Peyer's patch (tissue), 4 donors: ENCODE data around the gene CCDC71L. TPM values are rescaled to one million over a fixed set of nuclear protein-coding genes. Genes with fewer than 3 reads are reported as not detected.
A peak's percentile ranks its signal among the peaks of the same experiment; 100 is the strongest.

Experiments
- DNase-seq, 3 donors: peaks; one replicate each; pipeline ENCODE4 v3.0.0-alpha.2; 2017 to 2019
- H3K27ac ChIP-seq, 4 donors: fragments of 200-600 bp; sonication (generic); one replicate each; pipeline ENCODE4 v1.5.1; 2016 to 2019
- H3K27me3 ChIP-seq, 2 donors: fragments of 200-600 bp; sonication (generic); one replicate each; pipeline ENCODE4 v1.5.1; 2019
- H3K36me3 ChIP-seq, 3 donors: fragments of 200-600 bp; sonication (generic); one replicate each; pipeline ENCODE4 v1.5.1; 2016 to 2019
- H3K4me1 ChIP-seq, 4 donors: fragments of 200-600 bp; sonication (generic); one replicate each; pipeline ENCODE4 v1.5.1; 2016 to 2019
- H3K4me3 ChIP-seq, 4 donors: fragments of 200-600 bp; sonication (generic); 1 replicate in 3 of 4; 2 replicates in 1 of 4; pipeline ENCODE4 v1.5.1; 2016 to 2019; ENCODE audit warnings: mild to moderate bottlenecking in 1 of 4
- H3K9me3 ChIP-seq, 4 donors: fragments of 200-600 bp; sonication (generic); one replicate each; pipeline ENCODE4 v1.5.1; 2016 to 2019; ENCODE audit warnings: mild to moderate bottlenecking in 1 of 4
- POLR2A ChIP-seq, 2 donors: fragments of 450-650 bp; IDR thresholded peaks; one replicate each; pipeline ENCODE4 v1.5.1; 2017; ENCODE audit warnings: antibody characterized with exemption in 2 of 2, mild to moderate bottlenecking in 2 of 2, moderate library complexity in 2 of 2
- total RNA-seq, 4 donors: library from RNA; depleted of rRNA; stranded (reverse); fragments of >200 nt; gene quantifications; one replicate each; pipeline ENCODE4 v1.1.0, GENCODE V29; 2016
- TF ChIP-seq, protein P1 (sequence below), 6 experiments: fragments of 450-650 bp in 4 of 6; fragments of 200-600 bp in 2 of 6; sonication (generic) in 1 of 6; IDR thresholded peaks; one replicate each; pipeline ENCODE4 v1.5.1; 2017 to 2019; ENCODE audit warnings: antibody characterized with exemption in 6 of 6, mild to moderate bottlenecking in 3 of 6, moderate library complexity in 1 of 6

CCDC71L gene
- total RNA-seq, 4 donors from 2014 or later, result 20.3 to 33.8 (median 23.8) TPM

DNA sequence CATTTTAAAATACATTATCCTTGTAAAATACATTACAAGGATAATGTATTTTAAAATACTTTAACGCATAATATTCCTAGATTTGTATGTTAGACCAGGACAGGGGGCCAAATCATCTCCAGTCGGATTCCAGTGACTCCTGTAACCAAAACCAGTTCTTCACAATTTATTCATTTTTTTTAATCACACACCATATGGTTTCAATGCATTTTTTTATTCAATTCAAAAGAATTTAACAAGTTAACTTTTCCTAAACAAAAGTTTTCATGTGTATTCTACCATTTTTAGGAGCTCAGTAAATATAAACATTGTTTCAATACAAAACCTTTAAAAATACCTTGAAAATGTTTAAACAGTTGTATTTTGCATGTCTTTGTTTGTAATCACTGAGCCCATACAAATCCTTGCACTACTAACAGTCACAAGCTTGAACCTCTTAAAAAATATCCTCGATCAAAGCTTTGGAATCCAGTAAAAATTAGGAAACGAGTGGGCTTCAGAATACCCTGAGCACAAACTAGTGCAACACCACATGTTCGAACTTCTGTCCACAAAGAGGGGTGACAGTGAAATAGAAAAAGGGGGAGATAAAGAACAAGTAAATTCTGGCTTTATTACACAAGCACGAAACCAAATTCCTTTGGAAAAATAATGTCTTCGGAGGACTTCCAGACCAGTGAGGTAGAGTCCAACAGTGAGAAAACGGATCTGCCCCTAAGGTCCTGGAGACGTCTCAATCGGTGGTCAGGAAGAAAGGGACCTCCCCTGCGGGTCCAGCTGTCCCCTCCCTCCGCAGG, 1.6 kb downstream of the CCDC71L start:
- no peak for DNase-seq
- Histone ChIP-seq H3K4me1 (peaks cover 0 to 25% (median 1%) of the 10 kb centered on the region in 4 donors), H3K27me3 (no peaks in the 10 kb centered on the region), H3K36me3 (no peaks in the 10 kb centered on the region), H3K4me3 (peak overlapping the region; percentile 66 to 94 (median 85)), H3K9me3 (no peaks in the 10 kb centered on the region), H3K27ac (peak overlapping the region; percentile 91 to 97 (median 92))
- TF ChIP-seq POLR2A (IDR thresholded peaks at IDR 0.05), result no peak
- TF ChIP-seq, protein P1, sequence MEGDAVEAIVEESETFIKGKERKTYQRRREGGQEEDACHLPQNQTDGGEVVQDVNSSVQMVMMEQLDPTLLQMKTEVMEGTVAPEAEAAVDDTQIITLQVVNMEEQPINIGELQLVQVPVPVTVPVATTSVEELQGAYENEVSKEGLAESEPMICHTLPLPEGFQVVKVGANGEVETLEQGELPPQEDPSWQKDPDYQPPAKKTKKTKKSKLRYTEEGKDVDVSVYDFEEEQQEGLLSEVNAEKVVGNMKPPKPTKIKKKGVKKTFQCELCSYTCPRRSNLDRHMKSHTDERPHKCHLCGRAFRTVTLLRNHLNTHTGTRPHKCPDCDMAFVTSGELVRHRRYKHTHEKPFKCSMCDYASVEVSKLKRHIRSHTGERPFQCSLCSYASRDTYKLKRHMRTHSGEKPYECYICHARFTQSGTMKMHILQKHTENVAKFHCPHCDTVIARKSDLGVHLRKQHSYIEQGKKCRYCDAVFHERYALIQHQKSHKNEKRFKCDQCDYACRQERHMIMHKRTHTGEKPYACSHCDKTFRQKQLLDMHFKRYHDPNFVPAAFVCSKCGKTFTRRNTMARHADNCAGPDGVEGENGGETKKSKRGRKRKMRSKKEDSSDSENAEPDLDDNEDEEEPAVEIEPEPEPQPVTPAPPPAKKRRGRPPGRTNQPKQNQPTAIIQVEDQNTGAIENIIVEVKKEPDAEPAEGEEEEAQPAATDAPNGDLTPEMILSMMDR (IDR thresholded peaks at IDR 0.05), result no peak

DNA sequence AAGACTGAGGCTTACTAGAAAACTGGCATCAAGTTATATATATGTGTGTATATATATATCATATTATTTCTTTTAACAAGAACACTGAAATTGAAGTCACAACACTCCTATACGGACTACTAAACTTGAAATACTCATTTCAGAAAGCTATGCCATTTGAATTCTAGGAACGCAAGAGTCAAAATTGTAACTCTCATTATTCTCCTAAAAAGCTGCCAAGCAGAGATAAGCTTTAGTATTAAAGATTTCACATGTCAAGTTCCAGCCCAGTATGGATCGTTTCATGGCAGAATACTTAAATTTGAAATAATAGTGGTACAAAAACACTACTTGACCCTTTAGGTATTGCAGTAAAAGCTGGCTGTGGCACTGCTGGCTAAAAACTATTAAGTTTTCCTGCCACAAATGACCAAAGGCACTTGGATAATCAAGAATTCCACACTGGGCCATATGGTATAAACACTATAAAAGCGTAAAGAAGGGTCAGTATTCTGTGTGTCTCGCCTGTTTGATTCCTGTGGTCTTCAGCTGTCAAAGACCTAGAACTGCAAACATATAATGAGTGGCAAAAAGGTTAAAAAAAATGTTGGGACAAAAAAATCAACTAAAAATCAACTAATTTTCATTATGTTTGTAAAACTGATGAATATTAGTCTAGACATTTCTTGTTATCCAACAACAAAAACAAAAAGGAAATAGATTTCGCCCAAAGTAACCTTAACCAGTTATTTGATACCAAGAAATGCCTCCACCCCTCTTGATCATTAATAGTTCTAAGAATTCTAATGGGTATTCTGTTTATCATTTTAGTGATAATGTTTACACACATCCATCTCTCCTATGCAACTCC, 2.4 kb downstream of the CCDC71L start:
- H3K27ac ChIP-seq, result peak overlapping the region in 1 of 4 donors; percentile 97
- H3K27me3 ChIP-seq, result no peaks in the 10 kb centered on the region
- H3K36me3 ChIP-seq, result no peaks in the 10 kb centered on the region
- no peak for TF ChIP-seq POLR2A (IDR thresholded peaks at IDR 0.05)
- TF ChIP-seq, protein P1 (IDR thresholded peaks at IDR 0.05), result no peak
- peaks cover 0 to 25% (median 1%) of the 10 kb centered on the region in 4 donors for H3K4me1 ChIP-seq
- DNase-seq, result no peak
- no peaks in the 10 kb centered on the region for H3K9me3 ChIP-seq
- H3K4me3 ChIP-seq, result peak overlapping the region in 2 of 4 donors; percentile 66 to 94

DNA sequence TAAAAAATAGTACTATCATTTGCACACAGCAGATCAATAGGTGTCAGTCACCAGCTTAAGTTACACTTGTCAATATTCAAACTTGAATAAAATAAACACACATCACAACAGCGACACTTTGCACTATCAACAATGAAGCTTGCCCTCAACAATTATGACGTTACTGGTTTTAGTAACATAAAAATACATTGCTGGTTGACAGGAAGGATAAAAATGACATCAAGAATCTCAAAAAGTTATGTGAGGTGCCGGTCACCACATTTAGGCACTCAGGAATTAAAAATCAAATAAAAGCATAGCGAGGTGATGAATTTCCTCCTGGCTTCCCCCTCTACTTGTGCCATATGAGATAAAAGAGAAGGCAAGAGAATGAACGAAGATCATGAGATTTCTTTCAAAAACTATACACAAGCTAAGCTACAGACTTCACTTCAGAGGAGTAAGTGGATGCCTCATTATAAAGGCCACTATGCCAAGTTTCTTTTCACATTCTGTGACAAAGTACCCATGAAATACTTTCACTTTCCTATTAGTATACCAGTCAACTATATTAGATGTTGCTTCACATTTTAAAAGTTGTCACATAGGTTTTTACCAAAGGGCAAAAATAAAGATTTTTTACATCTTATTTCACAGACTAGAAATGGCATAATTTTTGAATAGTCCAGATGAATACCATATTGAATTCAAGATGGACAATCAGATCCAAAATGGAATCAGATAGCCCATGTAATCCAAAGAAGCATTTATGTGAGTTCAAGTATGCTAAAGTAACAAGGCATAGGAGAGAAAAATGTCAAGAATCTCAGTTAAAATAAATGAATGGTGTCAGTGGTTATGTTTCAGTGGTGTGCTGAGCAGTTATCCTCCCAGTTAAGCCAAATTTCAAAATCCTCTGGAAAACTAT, 3.6 kb downstream of the CCDC71L start:
- H3K27ac ChIP-seq, result no peak overlapping the region
- TF ChIP-seq, protein P1 (IDR thresholded peaks at IDR 0.05), result no peak
- no peak for TF ChIP-seq POLR2A (IDR thresholded peaks at IDR 0.05)
- DNase-seq, result no peak
- no peak overlapping the region for H3K4me3 ChIP-seq
- no peaks in the 10 kb centered on the region for H3K36me3 ChIP-seq
- no peaks in the 10 kb centered on the region for H3K9me3 ChIP-seq
- peaks cover 0 to 25% (median 1%) of the 10 kb centered on the region in 4 donors for H3K4me1 ChIP-seq
- no peaks in the 10 kb centered on the region for H3K27me3 ChIP-seq

DNA sequence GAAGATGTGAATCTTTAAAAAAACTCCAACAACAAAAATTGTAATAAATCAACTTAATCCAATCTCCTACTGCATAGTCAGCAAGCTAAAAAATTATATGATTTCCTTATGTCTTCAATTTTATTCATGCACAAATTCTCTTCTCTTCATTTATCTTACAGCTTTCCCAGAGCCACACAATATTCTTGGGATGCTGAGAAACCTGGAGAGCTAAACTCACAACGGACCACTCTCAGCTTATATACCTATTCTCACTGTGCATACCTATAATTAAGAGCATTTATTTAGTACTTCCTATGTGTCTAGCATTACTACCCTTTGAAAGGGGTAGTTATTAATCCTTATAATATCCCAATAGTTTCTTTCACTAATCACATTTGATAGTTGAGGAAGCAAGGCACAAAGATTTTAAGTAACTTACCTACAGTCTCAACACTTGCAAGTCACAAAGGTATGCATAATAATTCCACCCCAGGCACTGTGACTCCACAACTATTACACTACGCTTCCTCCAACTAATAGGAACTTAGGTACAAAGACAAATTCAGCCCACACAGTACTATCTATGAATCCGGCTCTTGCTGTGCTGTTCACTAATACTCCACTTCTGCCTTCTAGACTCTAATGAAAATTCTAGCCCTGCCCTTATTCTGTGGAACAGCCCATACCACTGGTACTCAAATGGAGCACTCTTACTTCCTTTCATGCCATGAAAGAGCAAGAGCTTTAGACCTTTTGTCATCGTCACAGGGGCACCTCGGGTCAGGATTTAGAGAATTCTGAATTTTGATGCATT, 5.1 kb downstream of the CCDC71L start:
- no peaks in the 10 kb centered on the region for H3K9me3 ChIP-seq
- TF ChIP-seq POLR2A (IDR thresholded peaks at IDR 0.05), result no peak
- TF ChIP-seq, protein P1 (IDR thresholded peaks at IDR 0.05), result no peak
- peaks cover 0 to 25% (median 1%) of the 10 kb centered on the region in 4 donors for H3K4me1 ChIP-seq
- DNase-seq, result no peak
- H3K27ac ChIP-seq, result no peak overlapping the region
- H3K4me3 ChIP-seq, result no peak overlapping the region
- H3K27me3 ChIP-seq, result no peaks in the 10 kb centered on the region
- H3K36me3 ChIP-seq, result no peaks in the 10 kb centered on the region
